A549 treated with DMSO at 1 μM for 4 hours (cell line): ENCODE measurements around the gene RAB40B. TPM values are rescaled to one million over a fixed set of nuclear protein-coding genes. Genes with fewer than 3 reads are reported as not detected.

Source experiments
- total RNA-seq: library from RNA; stranded (reverse); fragments of 200-300 nt; extraction: Qiagen RNA extraction; gene quantifications from 5 replicates; pipeline ENCODE4 v1.2.3, GENCODE V29; 2022; ENCODE audit warnings: low read depth

Gene RAB40B
- 16.0 to 17.3 TPM (median 16.3 TPM) in 5 replicates for total RNA-seq

GRCh38 chr17:82698065-82698973 lies at the start of gene RAB40B:
TSS of gene RAB40B (minus strand) at chr17:82698698. CDS start at chr17:82698596, 102 bp downstream.

GRCh38 chr17:82734987-82735866 lies 36.7 kb upstream of the RAB40B start, which contains the start of gene FN3K:
TSS of gene FN3K (plus strand) at chr17:82735615. CDS start at chr17:82735637, 22 bp downstream.

GRCh38 chr17:82716203-82717010 lies 17.9 kb upstream of the RAB40B start, which contains the start of gene FN3KRP:
TSS of gene FN3KRP (plus strand) at chr17:82716706. CDS start at chr17:82716756, 50 bp downstream.

GRCh38 chr17:82648165-82648668 lies 50.3 kb downstream of the RAB40B start, which contains the start of gene WDR45B:
TSS of gene WDR45B (minus strand) at chr17:82648444. CDS start at chr17:82648340, 104 bp downstream.

Other genes with a start within 250 kb of the RAB40B start
- 48.3 to 66.8 TPM (median 59.3 TPM) in 5 replicates for gene CYBC1, start 247.9 kb downstream of the RAB40B start, total RNA-seq
- 48.1 to 65.8 TPM (median 57.5 TPM) in 5 replicates for gene NARF, start 240.0 kb downstream of the RAB40B start, total RNA-seq
- gene FOXK2, start 179.0 kb downstream of the RAB40B start, total RNA-seq, result 46.4 to 60.3 TPM (median 59.2 TPM) in 5 replicates
- 96.4 to 99.9 TPM (median 98.2 TPM) in 5 replicates for gene WDR45B, start 50.3 kb downstream of the RAB40B start, total RNA-seq
- gene FN3KRP, start 18.0 kb upstream of the RAB40B start, total RNA-seq, result 59.8 to 68.5 TPM (median 60.2 TPM) in 5 replicates
- 6.6 to 8.3 TPM (median 7.5 TPM) in 5 replicates for gene FN3K, start 36.9 kb upstream of the RAB40B start, total RNA-seq
- gene TBCD, start 53.4 kb upstream of the RAB40B start, total RNA-seq, result 59.8 to 81.1 TPM (median 74.1 TPM) in 5 replicates
- not detected in 5 replicates for gene ZNF750, start 141.3 kb upstream of the RAB40B start, total RNA-seq